Measurements from ENCODE around the gene RBBP5.

RBBP5 gene

DNA sequence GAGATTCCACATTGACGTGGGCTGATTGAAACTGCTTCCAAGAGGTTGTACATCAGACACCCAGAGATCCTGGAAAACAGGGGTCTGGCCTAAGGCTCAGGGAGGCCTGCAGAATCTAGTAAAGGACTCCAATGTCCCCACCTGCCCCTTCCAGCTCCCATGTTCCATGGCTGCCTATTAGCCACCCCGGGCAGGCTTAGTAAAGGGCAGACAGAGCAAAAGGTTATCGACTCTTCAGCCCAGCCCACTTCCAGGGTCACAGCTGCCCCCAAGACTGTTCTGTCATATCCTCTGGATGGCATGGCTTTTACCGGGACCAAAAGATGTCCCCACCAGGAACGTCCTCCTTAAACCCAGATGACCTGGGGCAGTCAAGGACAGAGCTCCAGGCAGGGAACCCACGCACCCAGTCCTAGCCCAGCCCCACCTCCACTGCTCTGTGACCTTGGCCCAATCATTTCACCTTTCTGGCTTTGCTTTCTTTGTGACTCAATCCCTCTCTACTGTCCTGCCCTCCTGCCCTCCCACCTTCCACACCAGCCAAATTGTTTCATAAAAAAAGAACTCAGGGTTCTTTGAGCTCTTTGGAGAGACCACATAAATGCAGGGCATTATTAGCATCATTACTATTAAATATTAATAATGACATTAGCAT is 83.5 kb downstream of the RBBP5 start:
- Histone ChIP-seq H3K9me2 (ENCODE audit: low read depth, low read length) (no peaks in the 10 kb centered on the region), H3K4me2 (ENCODE audit: low read length) (no peak overlapping the region), H3F3A (ENCODE audit: insufficient read depth, low read length) (no peaks in the 10 kb centered on the region), H3K36me3 (ENCODE audit: insufficient read depth, low read length) (no peaks in the 10 kb centered on the region), H3K9ac (ENCODE audit: low read length) (no peak overlapping the region), H3K79me2 (ENCODE audit: insufficient read depth, low read length) (no peaks in the 10 kb centered on the region), H3K9me3 (ENCODE audit: low read length) (no peaks in the 10 kb centered on the region), H3K27me3 (ENCODE audit: insufficient read depth, low read length) (peaks cover 5% of the 10 kb centered on the region; the same call in 1 of the 2 replicates), H3K4me3 (ENCODE audit: low read depth, low read length, poor library complexity, severe bottlenecking) (no peak overlapping the region), H2AFZ (ENCODE audit: low read length) (no peak overlapping the region), H4K20me1 (ENCODE audit: insufficient read depth, low read length) (no peaks in the 10 kb centered on the region), H3K4me1 (ENCODE audit: insufficient read depth, low read length, severe bottlenecking) (no peaks in the 10 kb centered on the region), H3K27ac (ENCODE audit: low read depth, low read length, poor library complexity, severe bottlenecking) (no peak overlapping the region)
- TF ChIP-seq, protein P1, sequence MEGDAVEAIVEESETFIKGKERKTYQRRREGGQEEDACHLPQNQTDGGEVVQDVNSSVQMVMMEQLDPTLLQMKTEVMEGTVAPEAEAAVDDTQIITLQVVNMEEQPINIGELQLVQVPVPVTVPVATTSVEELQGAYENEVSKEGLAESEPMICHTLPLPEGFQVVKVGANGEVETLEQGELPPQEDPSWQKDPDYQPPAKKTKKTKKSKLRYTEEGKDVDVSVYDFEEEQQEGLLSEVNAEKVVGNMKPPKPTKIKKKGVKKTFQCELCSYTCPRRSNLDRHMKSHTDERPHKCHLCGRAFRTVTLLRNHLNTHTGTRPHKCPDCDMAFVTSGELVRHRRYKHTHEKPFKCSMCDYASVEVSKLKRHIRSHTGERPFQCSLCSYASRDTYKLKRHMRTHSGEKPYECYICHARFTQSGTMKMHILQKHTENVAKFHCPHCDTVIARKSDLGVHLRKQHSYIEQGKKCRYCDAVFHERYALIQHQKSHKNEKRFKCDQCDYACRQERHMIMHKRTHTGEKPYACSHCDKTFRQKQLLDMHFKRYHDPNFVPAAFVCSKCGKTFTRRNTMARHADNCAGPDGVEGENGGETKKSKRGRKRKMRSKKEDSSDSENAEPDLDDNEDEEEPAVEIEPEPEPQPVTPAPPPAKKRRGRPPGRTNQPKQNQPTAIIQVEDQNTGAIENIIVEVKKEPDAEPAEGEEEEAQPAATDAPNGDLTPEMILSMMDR (IDR thresholded peaks at IDR 0.05; ENCODE audit: low read length), result no peak
- TF ChIP-seq EZH2 (IDR thresholded peaks at IDR 0.05; ENCODE audit: borderline replicate concordance, low read length), result no peak

DNA sequence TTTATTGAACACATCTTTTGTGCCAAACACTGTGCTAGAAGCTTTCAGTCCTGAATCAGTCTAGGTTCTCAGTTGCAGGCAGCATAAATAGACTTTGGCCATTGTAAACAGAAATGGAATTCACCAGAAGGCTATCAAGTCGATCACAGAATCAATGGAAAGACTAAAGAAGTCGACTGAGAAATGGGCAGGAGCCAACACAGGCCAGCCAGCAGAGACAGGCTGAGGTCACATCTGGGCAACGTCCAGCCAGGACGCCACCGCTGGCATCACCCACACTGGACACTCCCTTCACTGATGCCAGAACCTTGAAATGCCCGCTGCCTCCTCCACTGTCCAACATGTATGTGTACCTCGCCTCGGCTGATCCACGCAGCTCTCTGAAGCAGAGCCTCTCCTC is 84.2 kb downstream of the RBBP5 start:
- Histone ChIP-seq H3K36me3 (ENCODE audit: insufficient read depth, low read length) (no peaks in the 10 kb centered on the region), H3K4me3 (ENCODE audit: low read depth, low read length, poor library complexity, severe bottlenecking) (no peak overlapping the region), H2AFZ (ENCODE audit: low read length) (no peak overlapping the region), H3K27ac (ENCODE audit: low read depth, low read length, poor library complexity, severe bottlenecking) (no peak overlapping the region), H3K79me2 (ENCODE audit: insufficient read depth, low read length) (no peaks in the 10 kb centered on the region), H4K20me1 (ENCODE audit: insufficient read depth, low read length) (no peaks in the 10 kb centered on the region), H3K4me1 (ENCODE audit: insufficient read depth, low read length, severe bottlenecking) (no peaks in the 10 kb centered on the region), H3K27me3 (ENCODE audit: insufficient read depth, low read length) (peaks cover 5% of the 10 kb centered on the region; the same call in 1 of the 2 replicates), H3K9me3 (ENCODE audit: low read length) (no peaks in the 10 kb centered on the region), H3F3A (ENCODE audit: insufficient read depth, low read length) (no peaks in the 10 kb centered on the region), H3K9me2 (ENCODE audit: low read depth, low read length) (no peaks in the 10 kb centered on the region), H3K9ac (ENCODE audit: low read length) (no peak overlapping the region), H3K4me2 (ENCODE audit: low read length) (no peak overlapping the region)
- TF ChIP-seq, protein P1 (IDR thresholded peaks at IDR 0.05; ENCODE audit: low read length), result no peak
- no peak for TF ChIP-seq EZH2 (IDR thresholded peaks at IDR 0.05; ENCODE audit: borderline replicate concordance, low read length)

Measured in OCI-LY1 (cell line).